Measurements from ENCODE around the gene SYMPK.
"Not testable (repeated sequence)": the region's sequence is repeated elsewhere in the genome, so short reads cannot be mapped to it uniquely, and the experiment has no call there.

Gene SYMPK
- total RNA-seq, result 88.1 to 126 (median 99.1) reads per million in 4 experiments

DNA sequence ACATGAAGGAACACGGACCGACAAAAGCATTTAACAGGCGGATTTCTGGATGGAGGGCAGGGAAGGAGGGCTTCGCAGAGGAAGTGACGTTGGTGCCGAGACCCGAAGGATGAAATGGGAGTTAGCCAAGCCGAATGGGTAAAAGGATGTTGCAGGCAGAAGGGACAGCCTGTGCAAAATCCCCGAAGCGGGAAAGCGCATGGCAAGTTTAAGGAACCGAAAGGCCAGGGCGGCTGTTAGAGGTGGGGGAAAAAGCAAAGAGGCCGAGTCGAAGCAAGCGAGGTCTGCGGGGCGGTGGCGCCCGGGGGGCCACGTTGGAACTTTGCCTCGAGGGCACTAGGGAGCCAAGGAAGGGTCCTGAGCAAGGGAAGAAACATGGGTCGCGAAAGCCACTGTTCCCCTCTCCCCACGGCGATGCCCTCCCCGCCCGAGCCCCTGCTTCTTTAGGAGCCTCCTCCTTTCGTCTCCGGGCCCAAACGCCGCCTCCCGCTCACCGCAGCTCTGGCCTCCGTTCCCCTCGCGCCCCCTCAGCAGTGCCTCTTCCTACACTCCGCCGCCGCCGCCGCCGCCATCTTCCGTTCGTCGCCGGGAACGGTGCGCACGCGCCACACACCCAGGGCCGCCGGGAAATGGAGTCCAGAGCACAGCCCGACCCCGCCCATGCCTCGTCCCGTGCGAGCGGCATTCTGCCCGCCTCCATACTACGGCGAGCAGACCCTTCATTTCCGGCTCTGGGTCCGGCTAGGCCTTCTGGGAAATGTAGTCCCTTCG is at the start of gene SYMPK:
Gene SYMPK, minus strand, starts transcription at position 584 of the 771 bp plus-strand sequence. CDS start 8,652 bp downstream, outside the sequence.
- peak; percentile 96 for DNase-seq

DNA sequence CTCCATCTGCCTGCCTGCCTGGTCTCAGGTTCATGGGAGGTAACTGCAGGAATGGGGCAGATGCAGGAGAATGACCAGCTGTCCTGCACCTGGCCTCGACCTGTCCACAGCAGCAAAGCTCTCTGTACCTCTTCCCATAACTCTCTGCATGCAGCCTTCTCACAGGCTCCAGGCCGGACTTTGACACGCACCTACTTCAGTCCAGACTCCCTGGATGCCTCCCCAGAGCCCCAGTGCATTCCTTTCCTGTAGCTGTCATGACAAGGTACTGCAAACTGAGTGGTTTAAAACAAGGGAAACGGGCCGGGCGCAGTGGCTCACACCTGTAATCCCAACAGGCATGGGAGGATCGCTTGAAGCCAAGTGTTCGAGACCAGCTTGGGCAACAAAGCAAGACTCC is 48.3 kb upstream of the SYMPK start:
- DNase-seq, result no peak

GRCh38 chr19:45908956-45909355 is 46.0 kb upstream of the SYMPK start:
- no peak for DNase-seq

GRCh38 chr19:45906221-45906620 is 43.3 kb upstream of the SYMPK start:
- no peak for DNase-seq

DNA sequence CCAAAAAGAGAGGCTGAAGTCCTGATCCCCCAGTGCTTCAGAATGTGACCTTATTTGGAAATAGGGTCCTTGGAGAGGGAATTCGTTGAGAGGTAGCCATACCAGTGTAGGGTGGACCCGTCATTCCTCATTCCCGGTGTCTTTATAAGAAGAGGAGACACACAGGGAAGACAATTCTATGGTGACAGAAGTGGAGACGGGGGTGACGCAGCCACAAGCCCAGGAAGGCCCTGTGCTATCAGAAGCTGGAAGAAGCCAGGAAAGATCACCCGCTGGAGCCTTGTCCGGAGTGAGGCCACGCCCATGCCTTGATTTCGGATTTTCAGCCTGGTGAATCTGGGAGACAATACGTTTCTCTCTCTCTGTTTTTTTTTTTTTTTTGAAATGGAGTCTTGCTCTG is 42.1 kb upstream of the SYMPK start:
- no peak for DNase-seq

DNA sequence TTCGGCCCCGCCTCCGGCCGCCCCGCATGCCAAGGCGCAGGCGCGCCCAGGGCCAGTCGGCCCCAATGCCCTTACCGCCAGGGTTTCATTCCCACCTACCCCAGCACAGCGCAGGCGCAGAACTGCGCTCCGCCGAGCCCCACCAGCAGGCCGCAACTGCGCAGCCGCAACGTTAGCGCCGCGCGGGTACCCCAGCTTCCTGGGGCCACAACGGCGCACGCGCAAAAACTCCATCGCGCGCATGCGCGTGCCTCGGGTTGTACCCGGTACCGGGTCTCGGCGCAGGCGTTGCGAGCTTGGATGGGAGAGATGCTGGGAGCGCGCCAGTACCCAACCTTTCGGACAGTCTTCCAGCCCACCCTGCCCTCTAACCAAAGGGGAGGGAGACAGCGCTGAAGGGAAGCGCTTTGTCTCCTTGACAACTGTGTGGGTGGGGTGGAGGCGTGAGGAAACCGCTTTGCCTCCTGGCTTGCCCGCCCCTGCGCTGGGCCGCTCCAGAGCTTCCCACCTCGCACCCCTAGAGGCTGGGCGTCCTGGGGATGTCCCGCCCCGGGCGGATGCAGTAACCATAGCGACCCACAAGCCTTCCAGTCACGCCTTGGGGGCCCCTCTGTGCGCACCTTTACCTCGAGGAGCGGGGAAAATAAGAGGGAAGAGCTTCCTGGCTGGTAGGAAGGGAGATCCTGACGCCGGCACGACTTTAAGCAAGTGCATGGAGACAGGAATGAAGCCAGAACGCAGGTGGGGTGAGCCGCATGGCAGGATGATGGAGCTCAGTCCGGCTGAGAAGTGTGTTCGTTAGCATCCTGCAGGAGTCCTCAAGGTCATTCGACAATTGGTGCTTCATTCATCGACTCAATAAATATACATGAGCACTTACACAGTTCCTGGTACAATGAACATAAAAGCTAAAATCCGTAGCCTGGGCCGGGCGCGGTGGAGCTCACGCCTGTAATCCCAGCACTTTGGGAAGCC is 40.0 kb upstream of the SYMPK start:
- DNase-seq, result peak; percentile 99

DNA sequence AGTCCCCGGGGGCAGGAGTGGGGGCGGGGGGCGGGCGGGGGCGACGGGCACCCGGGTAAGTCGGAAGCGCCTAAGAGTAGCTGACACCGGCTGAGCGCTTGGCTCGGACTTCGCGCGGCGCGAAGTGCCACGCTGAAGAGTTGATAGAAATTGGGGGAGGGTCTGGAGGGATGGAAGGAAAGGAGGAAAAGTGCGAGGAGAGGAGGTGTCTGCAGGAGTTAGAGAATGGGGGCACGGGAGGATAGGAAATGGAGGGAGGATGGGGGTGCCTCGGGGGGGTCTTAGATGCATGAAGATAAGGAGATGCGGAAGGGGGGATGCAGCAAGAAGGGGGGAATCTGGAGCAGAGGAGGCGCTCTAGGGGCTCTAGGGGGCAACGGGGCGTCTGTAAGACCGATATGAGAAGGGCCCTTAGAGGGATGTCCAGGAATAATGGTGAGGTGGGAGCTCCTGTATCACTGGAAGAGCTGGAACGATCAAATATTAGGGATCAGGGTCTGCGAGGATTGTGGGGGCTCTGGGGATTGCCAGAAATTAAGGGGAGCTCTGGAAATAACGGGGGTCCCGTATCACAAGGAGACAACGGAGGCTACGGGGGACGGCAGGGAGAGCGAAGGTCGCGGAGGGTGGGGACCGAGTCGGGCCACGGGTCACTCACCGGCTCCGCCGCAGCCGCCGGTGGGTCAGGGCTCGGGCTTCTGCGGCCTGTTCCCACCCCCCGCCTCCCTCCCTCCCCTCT is 39.1 kb upstream of the SYMPK start, which contains the start of gene MYPOP:
Gene MYPOP, minus strand, starts transcription at position 702 of the 739 bp plus-strand sequence. CDS start 840 bp downstream, outside the sequence.
- no peak for DNase-seq

GRCh38 chr19:45901432-45901911 is 38.5 kb upstream of the SYMPK start:
- DNase-seq, result no peak

DNA sequence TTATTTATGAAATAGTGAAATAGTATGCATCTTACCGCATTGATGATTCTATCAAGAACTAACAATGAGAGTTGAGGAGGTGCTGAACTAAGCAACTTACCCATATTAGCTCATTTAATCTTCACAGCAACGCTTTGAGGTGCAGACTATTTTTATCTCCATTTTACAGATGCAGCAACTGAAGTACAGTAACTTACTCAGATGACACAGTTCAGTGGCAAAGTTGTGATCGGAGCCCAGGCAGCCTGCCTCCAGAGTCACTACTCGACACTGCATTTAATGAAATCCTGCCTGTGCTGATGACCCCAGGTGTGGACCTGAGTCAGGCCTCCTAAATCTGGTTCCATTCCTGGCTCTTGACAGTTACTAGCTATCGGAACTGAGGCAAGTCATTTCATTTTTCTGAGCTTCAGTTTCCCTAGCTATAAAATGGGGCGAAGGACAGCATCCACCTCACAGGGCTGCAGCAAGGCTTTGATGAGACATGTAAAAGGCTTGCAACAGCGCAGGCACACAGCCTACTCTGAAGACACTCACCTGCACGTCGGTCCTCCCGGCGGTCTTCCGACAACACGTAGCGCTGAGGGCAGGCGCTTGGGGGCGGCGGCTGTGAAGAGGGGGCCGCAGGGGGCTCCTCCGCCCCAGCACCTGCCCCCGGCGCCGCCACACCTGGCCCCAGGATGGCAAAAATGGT is 37.9 kb upstream of the SYMPK start:
- no peak for DNase-seq

DNA sequence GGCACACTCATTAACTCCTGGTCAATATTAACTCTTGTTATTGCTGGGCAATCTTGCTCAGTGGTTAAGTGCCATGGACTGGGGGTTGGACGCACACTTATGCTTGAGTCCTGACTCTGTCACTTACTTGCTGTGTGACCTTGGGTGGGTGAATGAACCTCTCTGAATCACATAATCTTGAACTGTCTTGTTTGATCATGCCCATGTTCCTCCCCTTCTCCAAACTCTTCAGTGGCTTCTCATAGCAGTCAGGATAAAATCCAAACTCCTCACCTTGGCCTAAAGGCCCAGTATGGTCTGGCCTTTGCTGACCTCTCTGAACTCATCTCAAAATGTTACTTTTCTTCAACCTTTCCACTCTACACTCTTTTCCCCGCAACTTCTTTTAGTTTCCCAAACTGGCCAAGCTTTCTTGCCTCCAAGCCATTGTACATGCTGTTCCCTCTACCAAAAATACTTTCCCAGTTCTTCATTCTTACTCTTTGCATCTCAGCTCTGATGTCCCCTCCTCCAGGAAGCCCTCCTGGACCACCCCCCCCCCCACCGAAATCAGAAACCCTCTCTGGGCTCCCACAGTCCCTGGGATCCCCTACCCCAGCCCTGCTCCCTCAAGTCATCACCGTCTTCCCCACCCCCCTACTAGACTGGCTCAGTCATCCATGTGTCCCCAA is 37.1 kb upstream of the SYMPK start:
- DNase-seq, result no peak

DNA sequence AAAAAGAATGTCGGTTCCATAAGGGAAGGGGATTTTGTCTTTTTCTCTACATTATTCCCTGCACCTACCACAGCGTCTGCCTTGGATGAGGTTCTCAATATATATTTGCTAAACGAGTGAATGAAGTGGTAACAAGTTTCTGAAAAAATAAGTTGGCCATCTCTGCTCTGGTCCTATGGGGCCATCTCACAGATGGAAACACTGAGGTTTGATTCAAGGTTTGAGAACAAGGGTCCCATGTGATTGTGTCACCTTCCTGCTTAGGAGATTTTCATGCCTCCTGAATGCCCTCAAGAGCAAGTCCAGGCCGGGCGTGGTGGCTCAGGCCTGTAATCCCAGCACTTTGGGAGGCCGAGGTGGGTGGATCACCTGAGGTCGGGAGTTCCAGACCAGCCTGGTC is 36.3 kb upstream of the SYMPK start:
- no peak for DNase-seq

DNA sequence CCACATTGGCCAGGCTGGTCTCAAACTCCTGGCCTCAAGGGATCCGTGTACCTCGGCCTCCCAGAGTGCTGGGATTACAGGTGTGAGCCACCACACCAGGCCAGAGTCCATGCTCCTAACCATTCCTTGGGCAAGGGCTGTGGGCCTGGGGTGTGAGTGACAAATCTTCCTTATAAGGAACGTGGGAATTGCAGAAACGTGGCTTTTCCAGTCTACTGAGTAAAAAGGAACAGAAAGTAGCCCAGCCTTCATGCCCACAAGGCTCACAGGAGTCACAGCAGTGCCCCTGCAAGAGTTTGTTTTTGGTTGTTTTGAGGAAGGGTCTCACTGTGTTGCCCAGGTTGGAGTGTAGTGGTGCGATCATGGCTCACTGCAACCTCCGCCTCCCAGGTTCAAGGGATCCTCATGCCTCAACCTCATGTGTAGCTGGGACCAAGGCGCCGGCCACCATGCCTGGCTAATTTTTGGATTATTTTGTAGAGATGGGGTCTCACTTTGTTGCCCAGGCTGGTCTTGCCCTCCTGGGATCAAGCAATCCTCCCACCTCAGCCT is 34.4 kb upstream of the SYMPK start:
- no peak for DNase-seq

DNA sequence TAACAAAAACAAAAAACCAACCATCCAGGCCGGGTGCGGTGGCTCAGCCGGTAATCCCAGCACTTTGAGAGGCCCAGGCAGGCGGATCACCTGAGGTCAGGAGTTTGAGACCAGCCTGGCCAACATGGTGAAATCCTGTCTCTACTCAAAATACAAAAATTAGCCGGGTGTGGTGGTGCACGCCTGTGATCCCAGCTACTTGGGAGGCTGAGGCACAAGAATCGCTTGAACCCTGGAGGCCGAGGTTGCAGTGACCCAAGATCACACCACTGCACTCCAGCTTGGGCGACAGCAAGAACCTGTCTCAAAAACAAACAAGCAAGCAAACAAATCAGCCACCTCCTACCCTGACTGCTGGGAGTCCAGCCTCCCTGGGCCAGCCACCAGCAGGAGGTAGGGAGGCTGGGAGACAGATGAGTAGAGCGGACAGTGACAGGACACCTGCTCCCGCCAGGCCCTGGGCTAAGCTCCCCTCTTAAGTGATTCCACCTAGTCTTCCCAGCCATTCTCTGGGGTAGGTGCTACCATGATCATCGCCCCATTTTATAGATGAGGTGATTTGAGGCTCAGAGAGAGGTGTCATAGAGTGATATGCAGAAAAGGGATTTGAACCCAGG is 33.1 kb upstream of the SYMPK start:
- DNase-seq, result not testable (repeated sequence)

- DNase-seq, result no peak
Observed at GRCh38 chr19:45895519-45895972, 32.6 kb upstream of the SYMPK start.

GRCh38 chr19:45890877-45891276 is 27.9 kb upstream of the SYMPK start:
- no peak for DNase-seq

- no peak for DNase-seq
Observed at GRCh38 chr19:45889210-45889885, 26.4 kb upstream of the SYMPK start.

DNA sequence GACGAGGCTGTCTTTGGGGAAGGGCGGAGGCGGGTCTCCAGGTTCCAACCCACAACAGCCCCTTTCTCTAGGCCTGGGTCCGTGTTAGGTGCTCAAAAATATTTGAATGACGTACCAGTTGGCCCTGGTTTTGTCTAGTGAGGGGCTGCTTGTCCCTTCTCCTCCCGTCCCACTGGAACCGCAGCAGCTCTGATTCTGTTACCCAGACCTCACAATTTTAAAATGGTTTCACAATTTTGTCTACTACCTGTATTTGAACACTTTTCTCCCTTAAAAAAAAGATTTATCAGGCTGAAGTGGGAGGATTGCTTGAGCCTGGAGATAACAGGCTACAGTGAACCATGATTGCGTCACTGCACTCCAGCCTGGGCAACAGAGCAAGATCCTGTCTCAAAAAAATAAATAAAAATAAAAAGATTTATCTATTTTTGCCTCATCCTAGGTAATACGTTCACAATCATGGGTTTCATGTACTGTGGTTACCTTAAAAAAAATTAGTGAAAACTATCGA is 24.3 kb upstream of the SYMPK start:
- DNase-seq, result no peak

DNA sequence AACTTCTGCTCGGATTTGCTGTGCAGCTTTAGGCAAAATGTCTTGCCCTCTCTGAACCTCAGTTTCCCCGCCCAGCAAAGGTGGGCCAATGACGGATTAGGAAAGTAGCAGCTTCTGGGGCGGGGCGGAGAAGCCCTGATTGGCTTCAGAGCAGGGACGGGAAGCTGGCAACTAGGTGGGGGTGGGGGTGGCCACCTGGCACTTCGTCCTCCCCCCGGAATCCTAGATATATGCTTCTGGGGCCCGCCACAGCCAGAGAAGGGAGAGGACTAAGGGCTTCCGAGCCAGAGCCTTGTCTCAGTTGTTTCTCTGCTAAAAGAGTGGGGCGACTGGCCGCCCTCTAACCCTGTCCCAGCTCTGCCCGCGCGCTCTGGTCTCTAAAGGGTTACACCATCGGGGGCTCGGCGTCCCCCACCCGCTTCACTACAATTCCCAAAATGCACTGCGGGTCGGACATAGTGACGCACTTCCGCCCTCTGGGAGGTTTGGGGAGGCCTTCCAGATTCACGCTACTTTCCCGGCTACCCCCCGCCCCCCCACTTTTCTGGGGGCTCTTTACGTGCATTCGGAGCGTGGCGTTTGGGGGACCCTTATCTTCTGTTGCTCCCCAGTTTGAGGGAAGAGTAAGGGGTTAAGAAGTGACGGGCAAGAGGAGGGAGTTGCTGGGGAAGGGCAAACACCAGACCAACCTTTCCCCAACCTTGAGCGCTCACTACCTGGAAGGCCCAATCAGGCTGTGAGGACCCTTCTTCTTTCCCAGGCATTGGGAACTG is 23.7 kb upstream of the SYMPK start:
- DNase-seq, result peak; percentile 83

Measured in effector CD8-positive, alpha-beta T cell (primary cell).